Astrocyte (in vitro differentiated cells and primary cell): ENCODE measurements around the gene NHLRC2.

ENCODE experiments used
- CTCF ChIP-seq: IDR thresholded peaks from 2 replicates; pipeline ENCODE4 v1.5.1; 2011; ENCODE audit warnings: low read depth, mild to moderate bottlenecking, inconsistent platforms, low read length, moderate library complexity; ENCODE audit not compliant: insufficient read depth
- EZH2 ChIP-seq: IDR thresholded peaks from 2 replicates; pipeline ENCODE4 v1.6.1; 2012; ENCODE audit warnings: mild to moderate bottlenecking, low read length, inconsistent platforms; ENCODE audit not compliant: insufficient read depth

GRCh38 chr10:113891476-113891875, 37.0 kb downstream of the NHLRC2 start:
- TF ChIP-seq EZH2 (no peak), CTCF (no peak)
